ENCODE measurements around the gene INPP4B.

The INPP4B gene

GRCh38 chr4:142358656-142359055 is 487.4 kb downstream of the INPP4B start:
- Mint-ChIP-seq H3K4me1 (peaks cover 63% of the 10 kb centered on the region), H3K4me3 (peak overlapping the region; percentile 7), H3K27ac (peak overlapping the region; percentile 64), H3K36me3 (peaks cover 9% of the 10 kb centered on the region), H3K9me3 (peaks cover 5% of the 10 kb centered on the region)
- DNase-seq (ENCODE audit: low spot score in 2 of 2), result no peak
- no peak for ATAC-seq

- Mint-ChIP-seq H3K27ac (peak overlapping the region; percentile 86), H3K9me3 (peaks cover 1% of the 10 kb centered on the region), H3K4me3 (peak overlapping the region; percentile 56), H3K36me3 (no peaks in the 10 kb centered on the region), H3K4me1 (peaks cover 58% of the 10 kb centered on the region)
- peak; percentile 64 for ATAC-seq
- no peak for DNase-seq (ENCODE audit: low spot score in 2 of 2)
Measured at GRCh38 chr4:142356801-142357200, 489.3 kb downstream of the INPP4B start.

- H3K4me3 Mint-ChIP-seq, result peak overlapping the region; percentile 56
- peak overlapping the region; percentile 86 for H3K27ac Mint-ChIP-seq
- ATAC-seq (peak; percentile 53), DNase-seq (ENCODE audit: low spot score in 2 of 2) (no peak)
- peaks cover 55% of the 10 kb centered on the region for H3K4me1 Mint-ChIP-seq
- H3K36me3 Mint-ChIP-seq, result no peaks in the 10 kb centered on the region
- no peaks in the 10 kb centered on the region for H3K9me3 Mint-ChIP-seq
Measured at GRCh38 chr4:142356118-142356759, 489.9 kb downstream of the INPP4B start.

- H3K27ac Mint-ChIP-seq, result peak overlapping the region; percentile 86
- ATAC-seq (no peak), DNase-seq (ENCODE audit: low spot score in 2 of 2) (no peak)
- peak overlapping the region; percentile 56 for H3K4me3 Mint-ChIP-seq
- H3K36me3 Mint-ChIP-seq, result no peaks in the 10 kb centered on the region
- H3K4me1 Mint-ChIP-seq, result peaks cover 50% of the 10 kb centered on the region
- H3K9me3 Mint-ChIP-seq, result no peaks in the 10 kb centered on the region
Measured at GRCh38 chr4:142355421-142355930, 490.6 kb downstream of the INPP4B start.

GRCh38 chr4:142354794-142355420 is 491.2 kb downstream of the INPP4B start:
- H3K27ac Mint-ChIP-seq, result peak overlapping the region; percentile 86
- no peaks in the 10 kb centered on the region for H3K36me3 Mint-ChIP-seq
- peaks cover 56% of the 10 kb centered on the region for H3K4me1 Mint-ChIP-seq
- H3K4me3 Mint-ChIP-seq, result peak overlapping the region; percentile 56
- DNase-seq (ENCODE audit: low spot score in 2 of 2), result no peak
- H3K9me3 Mint-ChIP-seq, result no peaks in the 10 kb centered on the region
- ATAC-seq, result peak; percentile 70

- Mint-ChIP-seq H3K27ac (peak overlapping the region; percentile 86), H3K36me3 (no peaks in the 10 kb centered on the region), H3K9me3 (no peaks in the 10 kb centered on the region), H3K4me1 (peaks cover 57% of the 10 kb centered on the region), H3K4me3 (peak overlapping the region; percentile 56)
- DNase-seq (ENCODE audit: low spot score in 2 of 2) (no peak), ATAC-seq (no peak)
Measured at GRCh38 chr4:142354041-142354440, 492.1 kb downstream of the INPP4B start.

GRCh38 chr4:142353149-142353738 is 492.9 kb downstream of the INPP4B start:
- H3K27ac Mint-ChIP-seq, result peak overlapping the region; percentile 86
- DNase-seq (ENCODE audit: low spot score in 2 of 2), result no peak
- no peak for ATAC-seq
- no peaks in the 10 kb centered on the region for H3K9me3 Mint-ChIP-seq
- H3K4me3 Mint-ChIP-seq, result peak overlapping the region; percentile 56
- H3K36me3 Mint-ChIP-seq, result no peaks in the 10 kb centered on the region
- H3K4me1 Mint-ChIP-seq, result peaks cover 60% of the 10 kb centered on the region

GRCh38 chr4:142352712-142353111 is 493.4 kb downstream of the INPP4B start:
- Mint-ChIP-seq H3K27ac (peak overlapping the region; percentile 63), H3K4me1 (peaks cover 65% of the 10 kb centered on the region), H3K36me3 (no peaks in the 10 kb centered on the region), H3K4me3 (peak overlapping the region; percentile 56), H3K9me3 (no peaks in the 10 kb centered on the region)
- DNase-seq (ENCODE audit: low spot score in 2 of 2) (no peak), ATAC-seq (no peak)

- ATAC-seq, result no peak
- Mint-ChIP-seq H3K9me3 (no peaks in the 10 kb centered on the region), H3K27ac (peak overlapping the region; percentile 63), H3K4me1 (peaks cover 69% of the 10 kb centered on the region), H3K4me3 (peak overlapping the region; percentile 56), H3K36me3 (no peaks in the 10 kb centered on the region)
- DNase-seq (ENCODE audit: low spot score in 2 of 2), result no peak
Measured at GRCh38 chr4:142351958-142352357, 494.1 kb downstream of the INPP4B start.

- DNase-seq (ENCODE audit: low spot score in 2 of 2) (no peak), ATAC-seq (no peak)
- Mint-ChIP-seq H3K4me3 (no peak overlapping the region), H3K4me1 (peaks cover 62% of the 10 kb centered on the region), H3K36me3 (no peaks in the 10 kb centered on the region), H3K9me3 (no peaks in the 10 kb centered on the region), H3K27ac (peak overlapping the region; percentile 30)
Measured at GRCh38 chr4:142350871-142351270, 495.2 kb downstream of the INPP4B start.

GRCh38 chr4:142348613-142349021 is 497.5 kb downstream of the INPP4B start:
- ATAC-seq, result no peak
- DNase-seq (ENCODE audit: low spot score in 2 of 2), result no peak
- peaks cover 52% of the 10 kb centered on the region for H3K4me1 Mint-ChIP-seq
- H3K4me3 Mint-ChIP-seq, result peak overlapping the region; percentile 5
- H3K27ac Mint-ChIP-seq, result no peak overlapping the region
- H3K36me3 Mint-ChIP-seq, result peaks cover 6% of the 10 kb centered on the region
- H3K9me3 Mint-ChIP-seq, result no peaks in the 10 kb centered on the region

GRCh38 chr4:142347241-142347640 is 498.9 kb downstream of the INPP4B start:
- Mint-ChIP-seq H3K27ac (no peak overlapping the region), H3K9me3 (no peaks in the 10 kb centered on the region), H3K4me3 (peak overlapping the region; percentile 36), H3K36me3 (peaks cover 6% of the 10 kb centered on the region), H3K4me1 (peaks cover 55% of the 10 kb centered on the region)
- ATAC-seq (no peak), DNase-seq (ENCODE audit: low spot score in 2 of 2) (no peak)

- H3K36me3 Mint-ChIP-seq, result peaks cover 6% of the 10 kb centered on the region
- no peak overlapping the region for H3K4me3 Mint-ChIP-seq
- ATAC-seq, result no peak
- H3K27ac Mint-ChIP-seq, result no peak overlapping the region
- H3K9me3 Mint-ChIP-seq, result no peaks in the 10 kb centered on the region
- DNase-seq (ENCODE audit: low spot score in 2 of 2), result no peak
- peaks cover 55% of the 10 kb centered on the region for H3K4me1 Mint-ChIP-seq
Measured at GRCh38 chr4:142345924-142346323, 500.2 kb downstream of the INPP4B start.

GRCh38 chr4:142341268-142341667 is 504.8 kb downstream of the INPP4B start:
- Mint-ChIP-seq H3K9me3 (no peaks in the 10 kb centered on the region), H3K27ac (no peak overlapping the region), H3K36me3 (peaks cover 6% of the 10 kb centered on the region), H3K4me1 (peaks cover 31% of the 10 kb centered on the region), H3K4me3 (no peak overlapping the region)
- no peak for ATAC-seq
- DNase-seq (ENCODE audit: low spot score in 2 of 2), result no peak

GRCh38 chr4:142339053-142339452 is 507.0 kb downstream of the INPP4B start:
- peak overlapping the region; percentile 11 for H3K27ac Mint-ChIP-seq
- no peak overlapping the region for H3K4me3 Mint-ChIP-seq
- H3K36me3 Mint-ChIP-seq, result no peaks in the 10 kb centered on the region
- ATAC-seq, result no peak
- H3K4me1 Mint-ChIP-seq, result peaks cover 21% of the 10 kb centered on the region
- H3K9me3 Mint-ChIP-seq, result no peaks in the 10 kb centered on the region
- DNase-seq (ENCODE audit: low spot score in 2 of 2), result no peak
